ENCODE measurements around the gene DNAJC4.
A peak's percentile ranks its signal among the peaks of the same experiment; 100 is the strongest.

DNAJC4 gene

DNA sequence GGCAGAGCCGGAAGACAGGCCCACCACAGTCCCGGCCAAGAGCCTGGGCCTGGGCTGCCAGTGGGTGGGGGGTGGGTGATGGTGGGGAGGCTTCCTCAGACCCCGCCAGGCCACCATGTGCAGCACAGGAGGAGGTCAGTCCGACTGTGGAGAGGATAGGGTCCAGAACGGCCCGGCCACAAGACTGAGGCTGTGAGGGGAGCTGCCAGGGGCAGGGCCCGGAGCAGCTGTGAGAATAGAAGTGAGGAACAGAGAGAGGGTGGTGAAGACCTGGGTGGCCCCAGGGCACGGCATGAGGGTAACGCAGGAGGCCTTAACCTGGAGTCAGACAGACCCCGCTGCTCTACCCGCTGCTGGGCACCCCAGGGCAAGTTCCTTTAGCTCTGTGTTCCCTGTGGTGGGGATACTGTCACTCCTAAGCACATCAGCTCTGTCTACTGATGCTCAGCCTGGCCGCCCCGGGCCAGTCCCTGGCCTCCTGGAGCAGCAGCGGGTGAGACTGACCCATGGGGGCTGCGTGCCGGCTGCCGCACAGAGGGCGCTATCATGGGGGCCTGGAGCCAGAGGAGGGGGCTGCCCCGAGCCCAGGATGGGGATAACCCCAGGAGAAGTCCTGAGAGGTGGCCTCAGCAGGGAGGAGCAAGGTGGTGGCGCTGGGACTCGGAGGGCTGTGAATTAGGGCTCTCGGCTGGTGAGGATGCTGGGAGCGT lies 22.1 kb upstream of the DNAJC4 start:
- no peak for DNase-seq (ENCODE audit: low read depth in 3 of 3)

DNA sequence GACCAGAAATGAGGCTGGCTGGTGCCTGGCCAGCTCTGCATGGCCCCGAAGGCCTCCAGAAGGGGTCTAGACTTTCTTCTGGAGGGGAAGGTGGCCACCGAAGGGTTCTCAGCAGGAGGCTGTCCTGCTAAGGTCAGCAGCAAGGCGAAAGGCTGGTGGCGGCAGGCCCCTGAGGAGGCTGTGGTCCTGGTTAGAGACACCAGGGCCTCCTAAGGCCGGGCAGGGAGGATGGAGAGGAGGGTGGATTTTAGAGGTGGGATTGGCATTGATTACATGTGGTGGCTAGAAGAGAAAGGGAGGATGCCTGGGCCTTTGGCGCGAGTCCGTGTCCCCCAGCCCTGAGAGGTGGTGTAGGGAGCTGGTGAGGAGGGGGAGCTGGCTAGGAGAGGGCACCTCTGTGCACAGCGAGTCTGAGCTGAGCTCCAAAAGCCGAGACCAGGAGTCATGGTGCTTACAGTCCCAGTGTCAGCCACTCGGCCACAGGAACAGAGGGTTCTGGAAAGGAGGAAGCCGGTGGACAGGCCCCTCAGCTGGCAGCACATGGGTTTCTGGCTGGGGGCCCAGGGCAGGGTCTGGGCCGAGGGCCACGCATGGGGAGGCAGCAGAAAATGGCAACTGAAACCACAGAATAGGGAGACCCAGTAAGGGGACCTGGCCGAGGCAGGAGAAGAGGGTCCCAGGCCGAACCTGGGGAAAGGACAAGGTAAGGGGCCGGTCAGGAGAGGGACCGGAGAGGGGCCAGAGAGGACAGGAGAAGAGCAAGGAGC lies 21.4 kb upstream of the DNAJC4 start:
- DNase-seq (ENCODE audit: low read depth in 3 of 3), result no peak

DNA sequence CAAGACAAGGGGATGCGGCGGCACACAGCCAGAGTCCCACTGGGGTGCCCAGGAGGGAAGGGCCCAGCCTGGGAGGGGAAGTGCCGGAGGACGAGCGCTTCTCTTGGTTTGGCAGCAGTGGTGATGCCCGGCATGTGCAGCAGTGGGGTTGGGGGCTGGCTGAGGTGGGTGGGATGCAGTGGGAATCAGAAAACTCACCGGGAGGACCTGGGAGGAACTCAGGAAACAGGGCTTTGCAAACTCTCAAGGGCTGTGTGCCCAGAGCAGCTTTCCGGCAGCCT lies 20.8 kb upstream of the DNAJC4 start:
- DNase-seq (ENCODE audit: low read depth in 3 of 3), result no peak

DNA sequence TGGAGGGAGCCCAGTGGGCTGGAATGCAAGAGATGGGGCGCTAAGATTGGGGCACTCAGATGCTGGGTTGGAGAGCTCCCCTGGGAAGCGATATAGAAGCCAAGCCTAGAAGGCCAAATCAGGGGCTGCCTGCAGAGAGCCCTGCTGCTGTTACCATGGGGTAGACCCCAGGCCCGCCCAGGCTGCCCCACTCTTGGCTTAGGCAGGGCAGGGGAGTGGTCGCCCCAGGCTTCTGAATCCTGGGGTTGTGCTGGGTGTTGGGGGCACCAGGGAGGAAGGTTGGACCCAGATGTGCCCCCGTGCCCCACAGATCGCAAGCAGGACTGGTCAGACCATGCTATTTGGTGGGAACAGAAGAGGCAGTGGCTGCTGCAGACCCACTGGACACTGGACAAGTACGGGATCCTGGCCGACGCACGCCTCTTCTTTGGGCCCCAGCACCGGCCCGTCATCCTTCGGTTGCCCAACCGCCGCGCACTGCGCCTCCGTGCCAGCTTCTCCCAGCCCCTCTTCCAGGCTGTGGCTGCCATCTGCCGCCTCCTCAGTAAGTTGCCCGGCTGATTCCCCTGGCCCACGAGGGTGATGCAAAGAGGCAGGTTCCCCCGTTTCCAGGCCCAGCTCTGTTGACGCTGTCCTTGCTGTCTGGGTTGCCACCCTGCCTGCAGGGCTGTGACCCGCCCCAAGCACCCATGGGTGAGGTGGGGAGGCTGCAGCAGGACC lies 19.9 kb upstream of the DNAJC4 start:
- no peak for DNase-seq (ENCODE audit: low read depth in 3 of 3)

DNA sequence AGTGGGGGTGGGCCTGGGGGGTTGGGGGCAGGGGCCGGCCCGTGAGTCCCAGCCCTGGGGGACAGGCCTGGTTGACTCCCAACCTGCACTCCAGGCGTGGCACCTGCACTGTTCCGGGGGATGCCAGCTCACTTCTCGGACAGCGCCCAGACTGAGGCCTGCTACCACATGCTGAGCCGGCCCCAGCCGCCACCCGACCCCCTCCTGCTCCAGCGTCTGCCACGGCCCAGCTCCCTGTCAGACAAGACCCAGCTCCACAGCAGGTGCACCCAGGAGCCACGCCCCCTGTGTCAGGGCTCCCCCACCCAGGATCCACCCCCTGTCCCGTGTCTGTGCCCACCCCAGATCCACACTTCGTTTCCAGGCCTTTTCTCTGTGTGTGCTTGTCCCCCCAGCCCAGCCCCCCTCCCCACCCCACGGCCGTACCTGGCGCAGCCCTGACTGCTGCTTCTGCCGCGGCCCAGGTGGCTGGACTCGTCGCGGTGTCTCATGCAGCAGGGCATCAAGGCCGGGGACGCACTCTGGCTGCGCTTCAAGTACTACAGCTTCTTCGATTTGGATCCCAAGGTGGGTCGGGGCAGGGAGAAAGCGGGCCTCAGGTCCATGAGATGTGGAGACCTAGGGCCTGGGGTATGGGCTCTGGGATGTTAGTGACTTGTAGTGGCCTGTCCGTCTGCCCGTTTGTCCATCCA lies 19.0 kb upstream of the DNAJC4 start:
- DNase-seq (ENCODE audit: low read depth in 3 of 3), result no peak

DNA sequence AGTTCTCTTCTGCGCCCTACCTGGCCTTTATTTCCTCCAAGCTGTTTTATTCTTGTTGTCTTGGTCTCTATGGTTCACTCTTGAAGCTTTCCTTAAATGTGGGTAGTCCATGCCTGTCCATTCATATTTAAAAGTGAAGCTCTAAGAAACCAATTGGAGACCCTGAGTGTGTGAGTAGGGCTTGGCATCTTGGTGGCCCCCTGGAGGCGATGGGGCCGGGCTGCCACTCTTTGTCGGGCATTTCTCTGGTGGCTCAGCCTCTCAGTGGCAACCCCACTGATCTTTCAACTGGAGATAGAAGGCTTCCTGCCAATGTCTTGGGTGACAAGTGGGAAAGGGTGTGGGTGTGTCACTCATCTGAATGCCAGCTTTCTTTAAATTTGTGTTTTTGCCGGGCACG lies 13.5 kb upstream of the DNAJC4 start:
- no peak for DNase-seq (ENCODE audit: low read depth in 3 of 3)

DNA sequence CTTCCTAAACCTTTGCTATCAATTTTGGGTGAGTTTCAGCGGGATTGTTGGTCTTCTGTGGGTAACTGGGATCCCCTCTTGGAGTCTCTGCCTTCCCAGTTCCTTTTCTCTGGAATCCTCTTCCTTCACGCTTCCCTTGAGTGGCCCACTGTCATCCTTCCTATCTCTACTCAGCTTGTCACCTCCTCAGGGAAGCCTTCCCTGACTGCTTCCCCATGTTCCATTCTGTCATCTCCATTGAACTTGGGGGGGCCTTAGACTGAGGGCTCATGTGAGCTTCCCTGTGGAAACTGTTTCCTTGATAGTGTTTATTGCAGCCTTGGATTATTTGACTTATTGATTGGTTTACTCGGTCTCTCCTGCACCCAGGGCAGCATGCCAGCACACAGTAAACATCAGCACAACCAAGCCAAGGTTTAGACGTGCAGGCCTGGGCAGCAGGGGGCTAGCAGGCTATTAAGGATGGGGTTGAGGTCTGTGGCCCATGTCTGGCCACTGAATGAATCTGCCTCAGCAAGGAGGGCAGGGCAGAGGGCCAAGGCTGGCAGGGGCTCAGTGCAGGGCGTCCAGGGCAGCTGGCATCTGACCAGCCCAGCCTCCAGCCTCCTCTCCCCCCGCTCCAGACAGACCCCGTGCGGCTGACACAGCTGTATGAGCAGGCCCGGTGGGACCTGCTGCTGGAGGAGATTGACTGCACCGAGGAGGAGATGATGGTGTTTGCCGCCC lies 11.6 kb upstream of the DNAJC4 start:
- DNase-seq (ENCODE audit: low read depth in 3 of 3), result no peak

DNA sequence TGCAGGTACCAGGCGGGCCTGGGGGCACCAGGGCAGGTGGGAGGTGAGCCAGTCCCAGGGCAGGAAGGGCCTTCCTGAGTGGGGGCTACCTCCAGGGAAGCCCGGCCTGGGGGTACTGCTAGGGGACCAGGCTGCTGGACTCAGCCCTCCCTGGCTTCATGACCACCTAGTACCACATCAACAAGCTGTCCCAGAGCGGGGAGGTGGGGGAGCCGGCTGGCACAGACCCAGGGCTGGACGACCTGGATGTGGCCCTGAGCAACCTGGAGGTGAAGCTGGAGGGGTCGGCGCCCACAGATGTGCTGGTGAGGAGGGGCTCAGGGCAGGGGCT lies 11.0 kb upstream of the DNAJC4 start:
- DNase-seq (ENCODE audit: low read depth in 3 of 3), result no peak

DNA sequence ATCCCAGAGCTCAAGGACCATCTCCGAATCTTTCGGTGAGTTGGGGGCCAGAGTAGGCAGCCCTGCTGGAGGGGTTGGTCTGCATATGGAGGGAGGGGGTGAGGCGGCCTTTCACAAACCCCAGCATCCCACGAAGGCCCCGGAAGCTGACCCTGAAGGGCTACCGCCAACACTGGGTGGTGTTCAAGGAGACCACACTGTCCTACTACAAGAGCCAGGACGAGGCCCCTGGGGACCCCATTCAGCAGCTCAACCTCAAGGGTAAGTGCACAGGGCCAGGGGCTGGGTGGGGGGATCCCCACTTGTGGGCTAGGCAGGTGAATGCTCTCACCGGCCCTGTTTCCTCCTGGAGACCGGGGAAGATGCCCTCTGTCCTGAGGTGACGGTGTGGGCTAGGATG lies 10.6 kb upstream of the DNAJC4 start:
- DNase-seq (ENCODE audit: low read depth in 3 of 3), result no peak

DNA sequence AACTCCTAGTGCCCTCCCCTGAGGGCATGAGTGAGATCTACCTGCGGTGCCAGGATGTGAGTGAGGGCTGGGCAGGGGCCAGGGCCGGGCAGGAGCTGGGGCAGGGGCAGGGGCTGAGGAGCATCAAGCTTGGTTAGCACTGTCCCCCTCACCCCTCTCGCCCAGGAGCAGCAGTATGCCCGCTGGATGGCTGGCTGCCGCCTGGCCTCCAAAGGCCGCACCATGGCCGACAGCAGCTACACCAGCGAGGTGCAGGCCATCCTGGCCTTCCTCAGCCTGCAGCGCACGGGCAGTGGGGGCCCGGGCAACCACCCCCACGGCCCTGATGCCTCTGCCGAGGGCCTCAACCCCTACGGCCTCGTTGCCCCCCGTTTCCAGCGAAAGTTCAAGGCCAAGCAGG lies 10.1 kb upstream of the DNAJC4 start:
- DNase-seq (ENCODE audit: low read depth in 3 of 3), result no peak

DNA sequence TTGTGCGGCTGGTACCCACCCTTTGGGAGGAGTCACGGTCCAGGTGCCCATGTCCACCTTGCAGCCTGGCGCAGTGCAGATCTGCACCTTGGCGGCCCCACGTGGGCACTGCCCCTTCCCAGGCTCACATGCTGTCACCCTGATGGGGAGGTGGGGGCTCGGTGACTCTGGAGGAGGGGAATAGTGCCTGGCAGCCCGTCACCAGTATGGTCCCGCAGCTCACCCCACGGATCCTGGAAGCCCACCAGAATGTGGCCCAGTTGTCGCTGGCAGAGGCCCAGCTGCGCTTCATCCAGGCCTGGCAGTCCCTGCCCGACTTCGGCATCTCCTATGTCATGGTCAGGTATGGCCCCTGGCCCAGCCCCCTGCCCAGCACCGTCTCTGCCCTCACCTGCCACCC lies 9.6 kb upstream of the DNAJC4 start:
- no peak for DNase-seq (ENCODE audit: low read depth in 3 of 3)

DNA sequence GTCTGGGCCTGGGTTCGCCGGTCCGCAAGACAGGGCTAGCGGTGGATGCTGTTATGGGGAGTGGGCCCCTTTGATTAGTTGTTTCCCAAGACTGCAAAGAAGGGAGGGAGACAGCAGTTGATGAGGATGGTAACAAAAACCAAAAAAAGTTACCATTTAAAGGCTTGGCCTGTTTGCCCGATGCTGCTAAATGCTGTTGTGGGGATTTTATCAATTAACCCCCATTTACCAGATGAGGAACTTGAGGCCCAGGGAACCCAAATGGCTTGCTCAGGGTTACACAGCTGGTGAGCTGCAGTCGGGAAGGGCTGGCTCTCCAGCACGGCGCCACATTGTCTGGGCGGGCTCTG lies 7.7 kb upstream of the DNAJC4 start:
- DNase-seq (ENCODE audit: low read depth in 3 of 3), result no peak

DNA sequence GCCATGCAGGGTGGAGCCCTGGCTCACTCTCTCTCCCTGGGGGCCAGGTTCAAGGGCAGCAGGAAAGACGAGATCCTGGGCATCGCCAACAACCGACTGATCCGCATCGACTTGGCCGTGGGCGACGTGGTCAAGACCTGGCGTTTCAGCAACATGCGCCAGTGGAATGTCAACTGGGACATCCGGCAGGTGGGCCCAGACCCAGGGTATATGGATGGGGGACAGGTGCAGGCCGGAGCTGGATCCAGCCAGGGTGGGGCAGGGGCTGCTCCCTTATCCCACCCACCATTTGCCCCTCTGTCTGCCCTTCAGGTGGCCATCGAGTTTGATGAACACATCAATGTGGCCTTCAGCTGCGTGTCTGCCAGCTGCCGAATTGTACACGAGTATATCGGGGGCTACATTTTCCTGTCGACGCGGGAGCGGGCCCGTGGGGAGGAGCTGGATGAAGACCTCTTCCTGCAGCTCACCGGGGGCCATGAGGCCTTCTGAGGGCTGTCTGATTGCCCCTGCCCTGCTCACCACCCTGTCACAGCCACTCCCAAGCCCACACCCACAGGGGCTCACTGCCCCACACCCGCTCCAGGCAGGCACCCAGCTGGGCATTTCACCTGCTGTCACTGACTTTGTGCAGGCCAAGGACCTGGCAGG lies 7.2 kb upstream of the DNAJC4 start:
- no peak for DNase-seq (ENCODE audit: low read depth in 3 of 3)

DNA sequence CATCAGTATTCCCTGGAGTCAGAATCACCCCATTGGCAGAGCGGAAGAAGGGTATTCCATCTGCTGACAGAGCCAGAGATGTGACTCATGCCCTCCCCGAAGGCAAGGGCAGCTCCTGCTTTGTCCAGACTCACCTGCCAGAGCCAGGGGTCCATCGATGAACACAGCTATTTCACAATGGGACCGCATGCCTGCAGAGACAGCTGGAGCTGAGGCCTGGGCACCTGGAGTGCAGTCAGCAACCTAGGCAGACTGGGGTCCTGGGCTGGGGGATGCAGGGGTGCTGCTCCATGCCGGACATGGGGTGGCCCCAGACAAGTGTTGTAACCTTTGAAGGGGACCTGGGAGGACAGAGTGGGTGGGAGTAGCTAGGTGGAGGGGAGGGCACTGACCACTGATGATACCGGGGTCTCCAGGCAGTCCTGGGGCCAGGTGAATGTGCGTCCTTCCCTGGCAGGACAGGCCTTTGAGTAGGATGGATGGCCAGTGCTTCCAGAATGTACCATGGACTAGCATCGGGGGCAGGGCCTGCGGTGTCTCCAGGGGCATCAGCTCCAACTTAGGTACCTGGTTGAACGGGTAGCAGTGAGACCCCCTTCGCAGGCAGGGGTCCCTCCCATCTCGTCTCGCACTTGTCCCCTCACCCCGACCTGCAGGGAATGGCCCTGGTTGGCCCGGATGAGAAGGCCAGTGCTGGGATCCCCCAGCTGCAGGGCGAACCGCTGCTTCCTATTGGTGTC lies 6.0 kb upstream of the DNAJC4 start:
- DNase-seq (ENCODE audit: low read depth in 3 of 3), result no peak

DNA sequence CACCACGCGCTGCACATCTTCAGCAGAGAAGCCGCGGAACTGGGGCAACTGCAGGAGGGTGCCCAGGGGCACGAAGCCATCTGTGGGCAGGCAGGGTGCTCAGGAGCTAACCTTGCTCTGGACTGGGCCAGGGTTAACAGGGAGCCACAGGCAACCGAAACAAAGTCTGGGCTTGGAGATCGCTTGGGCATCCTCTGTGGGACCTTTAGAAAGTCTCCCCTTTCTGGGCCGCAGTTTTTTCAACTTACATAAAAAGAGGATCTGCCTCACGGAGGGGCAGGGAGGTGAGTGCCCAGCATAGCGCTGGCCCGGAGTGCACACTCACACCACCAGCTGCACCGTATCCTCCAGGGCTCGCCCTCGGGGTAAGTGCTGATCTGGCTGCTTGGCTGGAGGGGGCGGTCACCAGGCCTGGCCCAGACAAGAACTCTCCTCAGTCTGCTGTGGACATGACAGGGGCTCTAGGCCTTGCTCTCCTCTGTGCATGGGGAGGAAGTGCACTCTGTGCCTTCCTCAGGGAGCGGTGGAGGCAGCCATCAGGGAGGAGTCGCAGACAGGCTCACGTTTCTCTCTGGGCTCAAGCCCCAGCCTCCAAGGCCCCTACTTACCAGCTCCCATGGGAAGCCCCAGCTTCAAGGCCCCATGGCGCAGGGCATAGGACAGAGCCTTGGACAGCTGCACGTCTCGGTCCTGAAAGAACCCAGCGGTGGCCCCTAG lies 5.3 kb upstream of the DNAJC4 start:
- no peak for DNase-seq (ENCODE audit: low read depth in 3 of 3)

DNA sequence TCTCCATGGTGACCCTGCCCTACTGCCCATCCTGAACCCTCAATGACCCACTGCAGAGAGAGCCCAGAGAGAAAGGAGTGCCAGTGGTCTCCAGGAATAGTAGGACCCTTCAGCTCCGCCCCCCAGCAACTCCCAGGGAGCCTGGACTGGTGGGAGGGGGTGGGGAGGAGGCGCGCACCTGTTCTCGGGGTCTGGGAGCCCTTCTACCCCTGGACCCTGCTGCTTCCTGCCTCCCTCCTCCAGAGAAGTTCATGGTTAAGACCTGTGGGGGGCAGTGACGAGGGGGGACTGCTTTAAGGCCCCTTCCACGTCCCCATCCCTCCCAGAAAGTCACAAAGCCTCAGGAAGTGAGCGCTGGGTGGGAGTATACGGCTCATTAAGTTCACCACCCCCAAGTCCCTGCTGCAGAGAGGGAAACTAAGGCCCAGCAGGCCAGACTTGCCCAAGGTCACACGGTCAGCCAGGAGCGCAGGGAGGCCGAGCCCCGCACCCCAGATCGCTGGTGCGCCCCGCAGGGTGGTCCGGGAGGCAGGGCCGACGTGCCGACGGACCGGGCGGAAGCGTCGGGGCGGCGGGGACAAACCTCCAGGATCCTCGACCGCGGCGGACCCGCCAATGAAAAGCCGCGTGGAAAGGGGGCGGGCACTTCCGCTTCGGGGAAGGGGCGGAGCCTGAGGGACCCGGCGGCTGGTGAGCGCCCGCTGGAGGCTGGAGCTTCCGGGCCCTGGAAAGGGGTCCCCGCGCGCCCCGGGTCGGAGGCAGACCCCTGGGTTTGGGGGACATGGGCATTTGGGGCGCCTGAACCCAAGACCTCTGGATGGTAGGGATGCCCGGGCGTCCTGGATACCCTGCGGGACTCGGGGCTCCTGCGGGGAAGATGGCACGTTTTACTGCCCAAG lies 4.5 kb upstream of the DNAJC4 start, which contains the start of the genes NUDT22 and TRPT1:
TSS of gene NUDT22 (plus strand) at position 667 of the 899 bp plus-strand sequence. CDS start 379 bp downstream, outside the sequence.
TSS of gene TRPT1 (minus strand) at position 579 of the 899 bp plus-strand sequence. CDS start at position 253, 326 bp downstream.
- DNase-seq (ENCODE audit: low read depth in 3 of 3), result peak; percentile 86 to 96 (median 89)

DNA sequence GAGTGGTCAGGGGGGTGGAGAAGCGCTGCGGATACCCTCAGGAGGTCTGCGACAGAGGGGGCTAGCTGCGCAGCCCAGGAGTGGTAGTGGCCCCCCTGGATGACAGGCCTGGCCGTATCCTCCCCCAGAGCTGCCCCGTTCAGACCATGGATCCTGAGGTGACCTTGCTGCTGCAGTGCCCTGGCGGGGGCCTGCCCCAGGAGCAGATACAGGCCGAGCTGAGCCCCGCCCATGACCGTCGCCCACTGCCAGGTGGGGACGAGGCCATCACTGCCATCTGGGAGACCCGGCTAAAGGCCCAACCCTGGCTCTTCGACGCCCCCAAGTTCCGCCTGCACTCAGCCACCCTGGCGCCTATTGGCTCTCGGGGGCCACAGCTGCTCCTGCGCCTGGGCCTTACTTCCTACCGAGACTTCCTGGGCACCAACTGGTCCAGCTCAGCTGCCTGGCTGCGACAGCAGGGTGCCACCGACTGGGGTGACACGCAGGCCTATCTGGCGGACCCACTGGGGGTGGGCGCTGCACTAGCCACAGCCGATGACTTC lies 3.8 kb upstream of the DNAJC4 start:
- DNase-seq (ENCODE audit: low read depth in 3 of 3), result peak in 1 of 3 experiments; percentile 72

DNA sequence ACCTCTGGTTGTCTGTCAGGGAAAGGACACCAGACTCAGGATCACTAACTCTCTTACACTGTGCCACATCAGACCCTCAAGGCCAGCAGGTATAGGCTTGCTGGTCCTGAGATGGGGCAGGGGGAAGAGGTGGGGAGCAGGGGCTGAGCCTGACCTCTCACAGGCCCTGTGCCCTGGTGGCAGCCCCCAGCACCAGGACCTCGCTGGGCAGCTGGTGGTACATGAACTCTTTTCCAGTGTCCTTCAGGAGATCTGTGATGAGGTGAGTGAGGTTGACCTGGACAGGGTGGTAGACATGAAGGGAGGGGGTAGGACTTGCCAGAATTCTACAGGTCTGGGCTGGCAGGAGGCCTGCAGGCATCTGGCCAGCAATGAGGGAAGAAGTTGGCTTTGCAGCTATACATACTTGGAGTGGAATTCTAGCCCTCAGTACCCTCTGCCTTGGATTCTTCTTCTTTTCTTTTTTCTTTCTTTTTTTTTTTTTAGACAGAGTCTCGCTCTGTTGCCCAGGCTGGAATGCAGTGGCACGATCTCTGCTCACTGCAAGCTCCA lies 2.9 kb upstream of the DNAJC4 start:
- no peak for DNase-seq (ENCODE audit: low read depth in 3 of 3)
